Small intestine (tissue), 7 donors: ENCODE data around the gene TIMP4. TPM values are rescaled to one million over a fixed set of nuclear protein-coding genes. Genes with fewer than 3 reads are reported as not detected.

Source experiments
- DNase-seq, 2 donors: peaks; one replicate each; pipeline versions ENCODE4 v3.0.0 to v3.0.0-alpha.2; 2013
- FAIRE-seq: peaks from 2 replicates; lab custom pipeline; 2012; peaks lifted over from hg19 to GRCh38; lab: Jason Lieb, UNC
- H3K27ac ChIP-seq, 3 donors: one replicate each; pipeline ENCODE4 v1.5.1; 2013; ENCODE audit warnings: low read length in 2 of 3, mild to moderate bottlenecking in 2 of 3, control low read depth in 1 of 3, inconsistent platforms in 1 of 3, low read depth in 1 of 3, moderate library complexity in 1 of 3
- H3K27me3 ChIP-seq, 3 donors: one replicate each; pipeline ENCODE4 v1.6.1; 2013; ENCODE audit warnings: low read length in 3 of 3, inconsistent platforms in 1 of 3; ENCODE audit not compliant: control insufficient read depth in 3 of 3, insufficient read depth in 3 of 3
- H3K36me3 ChIP-seq, 3 donors: one replicate each; pipeline ENCODE4 v1.6.1; 2013; ENCODE audit warnings: low read length in 3 of 3, inconsistent platforms in 1 of 3, low read depth in 1 of 3, mild to moderate bottlenecking in 1 of 3, moderate library complexity in 1 of 3; ENCODE audit not compliant: control insufficient read depth in 3 of 3, insufficient read depth in 2 of 3
- H3K4me1 ChIP-seq, 3 donors: one replicate each; pipeline ENCODE4 v1.6.1; 2013; ENCODE audit warnings: low read length in 2 of 3, inconsistent platforms in 1 of 3, low read depth in 1 of 3, mild to moderate bottlenecking in 1 of 3, moderate library complexity in 1 of 3; ENCODE audit not compliant: control insufficient read depth in 3 of 3, insufficient read depth in 2 of 3
- H3K4me3 ChIP-seq, 3 donors: one replicate each; pipeline ENCODE4 v1.5.1; 2013; ENCODE audit warnings: low read length in 3 of 3, control low read depth in 1 of 3, inconsistent platforms in 1 of 3, low read depth in 1 of 3, mild to moderate bottlenecking in 1 of 3, moderate library complexity in 1 of 3
- H3K9me3 ChIP-seq, 2 donors: one replicate each; pipeline ENCODE4 v1.6.1; 2013; ENCODE audit warnings: low read depth in 1 of 2, low read length in 1 of 2; ENCODE audit not compliant: control insufficient read depth in 2 of 2, insufficient read depth in 1 of 2
- WGBS, 3 donors: extraction: QIAGEN DNeasy Blood & Tissue Kit; methylation state at CpG; one replicate each; pipeline ENCODE4 v1.1.7; 2013; 5-methylcytosine and 5-hydroxymethylcytosine counted together
- polyA plus RNA-seq, 4 donors: library from polyadenylated mRNA; stranded (reverse) in 3 of 4; unstranded in 1 of 4; fragments of 200-250 nt in 3 of 4; fragments of 120-200 nt in 1 of 4; gene quantifications; one replicate each; pipeline versions ENCODE4 v1.2.1 to v1.2.3, GENCODE V29; 2013
- donor health status: healthy with polysubstance abuse.
- donor health status: control.
- donor health status: control.
- donor health status: Bipolar disorder and iron deficiency.
- donor health status: healthy.

The TIMP4 gene
- polyA plus RNA-seq, 4 donors: 0.64 to 17.8 (median 2.3) TPM

DNA sequence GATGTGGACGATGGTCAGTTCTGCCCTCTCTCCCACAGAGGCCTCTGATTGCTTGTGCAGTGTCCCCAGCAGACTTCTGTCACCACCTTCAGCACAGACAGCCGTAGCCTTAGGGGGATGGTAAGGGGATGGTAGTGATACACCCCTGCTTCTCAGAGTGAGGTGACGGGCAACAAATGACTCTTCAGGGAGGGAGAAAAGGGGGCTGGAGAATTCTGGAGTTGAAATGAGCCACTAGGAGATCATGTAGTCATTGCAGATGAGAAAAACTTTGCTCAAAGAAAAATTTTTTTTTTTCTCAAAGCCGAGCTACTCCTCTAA is 29.6 kb upstream of the TIMP4 start:
- Histone ChIP-seq H3K36me3 (no peaks in the 10 kb centered on the region), H3K9me3 (no peaks in the 10 kb centered on the region), H3K27ac (peak overlapping the region in 1 of 3 donors; percentile 63), H3K27me3 (no peaks in the 10 kb centered on the region), H3K4me1 (peaks cover 0 to 9% (median 5%) of the 10 kb centered on the region in 3 donors), H3K4me3 (no peak overlapping the region)
- WGBS, 3 donors: 80 to 93% (median 86%) methylated on average over 4 of the region's 4 CpGs
- FAIRE-seq: no peak
- no peak for DNase-seq

DNA sequence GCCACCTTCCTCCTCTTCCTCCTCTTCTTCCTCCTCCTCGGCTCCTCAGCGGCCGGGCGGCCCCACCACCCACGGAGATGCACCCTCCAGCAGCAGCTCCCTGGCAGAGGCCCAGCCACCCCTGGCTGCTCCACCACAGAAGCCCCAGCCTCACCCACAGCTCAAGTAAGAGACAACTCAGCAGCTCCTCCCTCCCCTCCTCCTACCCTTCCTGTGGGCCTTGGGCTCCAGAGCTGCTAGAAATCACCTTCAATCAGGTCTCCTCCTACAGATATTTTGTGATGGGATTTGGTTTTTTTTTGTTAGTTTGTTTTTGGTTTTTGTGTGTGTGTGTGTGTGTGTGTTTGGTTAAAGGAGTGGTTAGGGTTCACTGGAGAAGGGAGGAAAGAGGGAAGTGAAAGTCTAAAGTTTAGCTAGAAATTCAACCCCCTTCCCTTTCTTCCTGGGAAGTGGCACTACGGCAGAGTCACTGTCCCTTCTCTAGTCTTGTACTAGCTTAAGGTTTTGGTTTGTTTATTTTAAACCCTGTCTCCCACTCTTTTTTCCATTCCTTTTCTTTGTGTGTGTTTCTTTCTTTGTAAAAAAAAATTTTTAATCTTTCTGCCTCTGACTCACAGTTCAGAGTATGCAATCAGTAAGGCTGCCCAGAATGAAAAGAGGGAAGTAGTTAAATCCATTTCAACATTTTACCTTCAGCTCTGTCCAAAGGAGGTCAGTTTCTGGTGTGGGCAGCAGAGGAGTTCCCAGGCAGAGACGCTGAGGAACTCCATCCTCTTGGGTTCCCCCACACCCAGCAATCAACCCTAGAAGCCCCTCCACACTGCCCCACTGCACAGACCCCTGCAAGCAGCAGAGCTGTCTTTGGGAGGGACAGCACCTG is 29.0 kb upstream of the TIMP4 start:
- Histone ChIP-seq H3K4me1 (peaks cover 0 to 9% (median 1%) of the 10 kb centered on the region in 3 donors), H3K9me3 (no peaks in the 10 kb centered on the region), H3K36me3 (no peaks in the 10 kb centered on the region), H3K4me3 (no peak overlapping the region), H3K27ac (peak overlapping the region in 1 of 3 donors; percentile 63), H3K27me3 (no peaks in the 10 kb centered on the region)
- DNase-seq: peak; percentile 22 to 50
- FAIRE-seq: no peak
- WGBS, 3 donors: 37 to 40% (median 37%) methylated on average over 7 of the region's 7 CpGs

- Histone ChIP-seq H3K27me3 (no peaks in the 10 kb centered on the region), H3K4me1 (peaks cover 0 to 9% (median 0%) of the 10 kb centered on the region in 3 donors), H3K27ac (no peak overlapping the region), H3K36me3 (no peaks in the 10 kb centered on the region), H3K9me3 (no peaks in the 10 kb centered on the region), H3K4me3 (no peak overlapping the region)
- DNase-seq: no peak
- FAIRE-seq: no peak
- WGBS, 3 donors: 87 to 91% (median 89%) methylated on average over 8 of the region's 8 CpGs
These were observed 28.0 kb upstream of the TIMP4 start for GRCh38 chr3:12186515-12187286.

GRCh38 chr3:12186046-12186445 is 27.3 kb upstream of the TIMP4 start:
- FAIRE-seq (no peak), DNase-seq (no peak)
- Histone ChIP-seq H3K9me3 (no peaks in the 10 kb centered on the region), H3K4me3 (no peak overlapping the region), H3K27me3 (no peaks in the 10 kb centered on the region), H3K27ac (no peak overlapping the region), H3K4me1 (peaks cover 0 to 9% (median 0%) of the 10 kb centered on the region in 3 donors), H3K36me3 (no peaks in the 10 kb centered on the region)
- WGBS, 3 donors: 88 to 96% (median 89%) methylated on average over 4 of the region's 4 CpGs

DNA sequence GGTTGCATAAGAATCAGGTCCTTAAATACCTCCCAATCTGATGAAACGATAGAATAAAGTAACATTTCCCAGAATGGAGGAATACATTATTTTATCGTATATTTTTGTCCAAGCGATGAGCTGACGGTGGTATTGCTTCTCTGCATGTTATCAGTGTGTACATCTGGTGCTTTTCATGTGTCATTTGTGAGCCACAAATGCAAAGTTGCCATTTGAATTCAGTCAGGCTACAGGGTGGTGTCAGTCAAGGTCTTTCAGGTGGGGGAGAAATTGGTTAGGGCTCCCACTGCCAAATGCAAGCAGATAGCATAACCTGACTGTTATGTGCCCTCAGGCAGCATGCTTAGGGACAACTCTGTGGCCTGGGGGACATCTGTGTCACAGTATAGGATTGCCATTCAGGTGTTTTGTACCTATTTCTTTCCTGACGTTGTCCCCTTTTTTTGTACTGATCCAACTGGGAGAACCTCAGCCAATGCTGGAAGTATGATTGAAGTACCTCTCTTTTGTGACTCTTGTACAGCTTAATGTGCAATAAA is 26.5 kb upstream of the TIMP4 start:
- H3K4me1 ChIP-seq: peaks cover 0 to 9% (median 0%) of the 10 kb centered on the region in 3 donors
- FAIRE-seq: no peak
- 87 to 93% (median 90%) methylated on average over 5 of the region's 5 CpGs for WGBS, 3 donors

GRCh38 chr3:12184541-12184940 is 25.8 kb upstream of the TIMP4 start:
- 80 to 92% (median 86%) methylated on average over 5 of the region's 5 CpGs for WGBS, 3 donors
- H3K9me3 ChIP-seq: no peaks in the 10 kb centered on the region
- H3K36me3 ChIP-seq: no peaks in the 10 kb centered on the region
- no peaks in the 10 kb centered on the region for H3K27me3 ChIP-seq
- FAIRE-seq: no peak
- no peak overlapping the region for H3K4me3 ChIP-seq
- peaks cover 0 to 9% (median 0%) of the 10 kb centered on the region in 3 donors for H3K4me1 ChIP-seq
- no peak overlapping the region for H3K27ac ChIP-seq
- DNase-seq: no peak

More for the DNA sequence above, 26.5 kb upstream of the TIMP4 start:
- DNase-seq: no peak
- no peaks in the 10 kb centered on the region for H3K36me3 ChIP-seq
- no peaks in the 10 kb centered on the region for H3K9me3 ChIP-seq
- H3K4me3 ChIP-seq: no peak overlapping the region
- no peaks in the 10 kb centered on the region for H3K27me3 ChIP-seq
- no peak overlapping the region for H3K27ac ChIP-seq

DNA sequence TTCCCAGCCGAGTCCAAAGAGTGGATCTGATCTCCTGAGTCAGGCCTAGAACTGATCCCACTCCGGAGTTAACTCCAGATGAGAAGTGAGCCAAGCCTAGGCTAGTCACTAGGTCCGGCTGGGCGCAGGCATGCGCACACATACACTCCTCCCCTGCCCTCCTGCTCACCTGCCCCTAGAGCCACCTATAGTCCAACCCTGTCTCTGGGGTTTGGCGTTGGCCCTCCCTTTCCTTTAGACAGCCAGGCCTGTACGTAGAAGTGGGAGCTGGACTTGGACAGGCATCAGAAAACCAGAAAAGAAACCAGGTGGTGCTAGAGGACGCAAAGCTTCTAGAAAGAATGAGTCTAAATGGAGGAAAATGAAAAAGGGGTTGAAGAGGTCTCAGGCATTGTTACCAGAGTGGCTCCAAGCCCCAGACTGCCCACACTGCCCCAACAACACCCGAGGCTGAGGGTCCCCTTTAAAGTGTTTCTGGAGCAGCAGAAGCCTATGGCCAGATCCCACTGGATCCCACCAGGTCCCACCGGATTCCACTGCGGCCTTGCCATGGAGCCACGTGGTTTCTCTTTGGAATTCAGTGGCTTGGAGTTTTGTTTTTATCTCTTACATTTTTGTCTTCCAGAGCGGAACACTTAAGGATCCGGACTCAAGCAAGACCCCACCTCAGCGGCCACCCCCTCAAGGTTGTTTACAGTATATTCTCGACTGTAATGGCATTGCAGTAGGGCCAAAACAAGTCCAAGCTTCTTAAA is 24.2 kb upstream of the TIMP4 start:
- WGBS, 3 donors: 83 to 85% (median 84%) methylated on average over 16 of the region's 16 CpGs
- DNase-seq: no peak
- Histone ChIP-seq H3K27ac (no peak overlapping the region), H3K9me3 (no peaks in the 10 kb centered on the region), H3K36me3 (no peaks in the 10 kb centered on the region), H3K4me3 (no peak overlapping the region), H3K27me3 (no peaks in the 10 kb centered on the region), H3K4me1 (peaks cover 0 to 5% (median 0%) of the 10 kb centered on the region in 3 donors)
- FAIRE-seq: no peak

DNA sequence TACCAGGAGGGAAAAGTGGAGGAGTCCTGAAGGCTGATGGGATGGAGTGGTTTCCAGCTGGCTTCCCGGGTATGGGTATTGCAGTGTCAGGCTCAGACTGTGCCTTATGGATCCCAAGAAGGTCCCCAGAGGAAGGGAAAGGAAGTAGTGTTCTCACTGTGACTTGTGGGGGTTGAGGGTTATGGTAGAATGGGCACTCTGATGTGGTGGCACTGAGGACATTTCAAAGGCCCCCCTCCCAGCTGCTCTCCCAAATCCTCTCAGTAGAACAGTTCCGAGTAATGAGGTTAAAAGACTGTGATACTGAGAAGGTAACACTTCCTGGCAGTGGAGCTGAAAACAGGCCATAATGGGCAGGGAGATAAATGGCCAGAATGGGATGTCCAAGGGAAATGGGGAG is 23.1 kb upstream of the TIMP4 start:
- Histone ChIP-seq H3K4me3 (no peak overlapping the region), H3K27me3 (no peaks in the 10 kb centered on the region), H3K27ac (no peak overlapping the region), H3K36me3 (no peaks in the 10 kb centered on the region), H3K9me3 (no peaks in the 10 kb centered on the region), H3K4me1 (peaks cover 0 to 5% (median 0%) of the 10 kb centered on the region in 3 donors)
- WGBS, 3 donors: 90 to 91% (median 90%) methylated on average over 2 of the region's 2 CpGs
- FAIRE-seq (no peak), DNase-seq (no peak)
